ENCODE measurements around the gene NUDT1.

The NUDT1 gene

GRCh38 chr7:2201686-2202360, 40.2 kb upstream of the NUDT1 start:
- peaks cover 40% of the 10 kb centered on the region for H3K79me2 ChIP-seq (ENCODE audit: control insufficient read depth, low read length)
- no peak overlapping the region for H3K27ac ChIP-seq (ENCODE audit: low read depth, low read length)
- H3K9me3 ChIP-seq (ENCODE audit: control insufficient read depth, insufficient read depth, low read length), result peaks cover 27% of the 10 kb centered on the region; the same call in 1 of the 2 replicates
- no peak overlapping the region for H3K4me3 ChIP-seq (ENCODE audit: low read length)
- no peaks in the 10 kb centered on the region for H3K9me2 ChIP-seq (replicated peaks; ENCODE audit: control insufficient read depth, low read length)
- H3F3A ChIP-seq (ENCODE audit: control insufficient read depth, insufficient read depth), result 0 out of 2 replicates have a peak, but pooled peaks cover 2% of the 10 kb centered on the region
- H3K4me2 ChIP-seq (ENCODE audit: low read length), result no peak overlapping the region
- no peak for TF ChIP-seq EZH2phosphoT487 (IDR thresholded peaks at IDR 0.05; ENCODE audit: borderline replicate concordance, low read length)
- TF ChIP-seq CTCF (IDR thresholded peaks at IDR 0.05; ENCODE audit: low read depth, low read length, poor library complexity, severe bottlenecking), result no peak
- H3K4me1 ChIP-seq (ENCODE audit: control insufficient read depth, low read length), result peaks cover 17% of the 10 kb centered on the region
- peaks cover 75% of the 10 kb centered on the region for H3K36me3 ChIP-seq (ENCODE audit: control insufficient read depth, low read length)
- H3K27me3 ChIP-seq (ENCODE audit: control insufficient read depth, low read length), result no peaks in the 10 kb centered on the region
- H4K20me1 ChIP-seq (ENCODE audit: control insufficient read depth, insufficient read depth, low read depth, low read length), result peaks cover 4% of the 10 kb centered on the region

GRCh38 chr7:2202361-2202761, 39.7 kb upstream of the NUDT1 start:
- peaks cover 22% of the 10 kb centered on the region; the same call in 1 of the 2 replicates for H3K9me3 ChIP-seq (ENCODE audit: control insufficient read depth, insufficient read depth, low read length)
- no peak overlapping the region for H3K27ac ChIP-seq (ENCODE audit: low read depth, low read length)
- no peak overlapping the region for H3K4me2 ChIP-seq (ENCODE audit: low read length)
- peaks cover 73% of the 10 kb centered on the region for H3K36me3 ChIP-seq (ENCODE audit: control insufficient read depth, low read length)
- no peaks in the 10 kb centered on the region for H3K27me3 ChIP-seq (ENCODE audit: control insufficient read depth, low read length)
- H3K9me2 ChIP-seq (replicated peaks; ENCODE audit: control insufficient read depth, low read length), result no peaks in the 10 kb centered on the region
- peaks cover 39% of the 10 kb centered on the region for H3K79me2 ChIP-seq (ENCODE audit: control insufficient read depth, low read length)
- no peak for TF ChIP-seq CTCF (IDR thresholded peaks at IDR 0.05; ENCODE audit: low read depth, low read length, poor library complexity, severe bottlenecking)
- TF ChIP-seq EZH2phosphoT487 (IDR thresholded peaks at IDR 0.05; ENCODE audit: borderline replicate concordance, low read length), result no peak
- H4K20me1 ChIP-seq (ENCODE audit: control insufficient read depth, insufficient read depth, low read depth, low read length), result peaks cover 4% of the 10 kb centered on the region
- no peak overlapping the region for H3K4me3 ChIP-seq (ENCODE audit: low read length)
- 0 out of 2 replicates have a peak, but pooled peaks cover 2% of the 10 kb centered on the region for H3F3A ChIP-seq (ENCODE audit: control insufficient read depth, insufficient read depth)
- peaks cover 17% of the 10 kb centered on the region for H3K4me1 ChIP-seq (ENCODE audit: control insufficient read depth, low read length)

GRCh38 chr7:2202901-2203765, 38.9 kb upstream of the NUDT1 start:
- peak overlapping the region; percentile 18; the same call in 1 of the 2 replicates for H3K4me3 ChIP-seq (ENCODE audit: low read length)
- peaks cover 4% of the 10 kb centered on the region for H4K20me1 ChIP-seq (ENCODE audit: control insufficient read depth, insufficient read depth, low read depth, low read length)
- peaks cover 17% of the 10 kb centered on the region for H3K4me1 ChIP-seq (ENCODE audit: control insufficient read depth, low read length)
- peaks cover 34% of the 10 kb centered on the region for H3K79me2 ChIP-seq (ENCODE audit: control insufficient read depth, low read length)
- H3F3A ChIP-seq (ENCODE audit: control insufficient read depth, insufficient read depth), result 0 out of 2 replicates have a peak, but pooled peaks cover 2% of the 10 kb centered on the region
- peak overlapping the region; percentile 46 for H3K4me2 ChIP-seq (ENCODE audit: low read length)
- H3K36me3 ChIP-seq (ENCODE audit: control insufficient read depth, low read length), result peaks cover 75% of the 10 kb centered on the region
- no peaks in the 10 kb centered on the region for H3K27me3 ChIP-seq (ENCODE audit: control insufficient read depth, low read length)
- H3K9me3 ChIP-seq (ENCODE audit: control insufficient read depth, insufficient read depth, low read length), result peaks cover 17% of the 10 kb centered on the region; the same call in 1 of the 2 replicates
- TF ChIP-seq CTCF (IDR thresholded peaks at IDR 0.05; ENCODE audit: low read depth, low read length, poor library complexity, severe bottlenecking), result no peak
- no peak for TF ChIP-seq EZH2phosphoT487 (IDR thresholded peaks at IDR 0.05; ENCODE audit: borderline replicate concordance, low read length)
- no peak overlapping the region for H3K27ac ChIP-seq (ENCODE audit: low read depth, low read length)
- no peaks in the 10 kb centered on the region for H3K9me2 ChIP-seq (replicated peaks; ENCODE audit: control insufficient read depth, low read length)

Data from DOHH2 (cell line).